Thyroid gland (tissue), 4 donors: Measurements from ENCODE around the gene MYO5C.

Experiments used
- CTCF ChIP-seq, 6 experiments: fragments of 200-600 bp in 3 of 6; fragments of 450-650 bp in 3 of 6; sonication (generic) in 3 of 6; IDR thresholded peaks; one replicate each; pipeline ENCODE4 v1.5.1; 2016 to 2019; ENCODE audit warnings: antibody characterized with exemption in 6 of 6, mild to moderate bottlenecking in 2 of 6, inconsistent platforms in 1 of 6, moderate library complexity in 1 of 6
- POLR2A ChIP-seq, 2 donors: fragments of 450-650 bp; IDR thresholded peaks; one replicate each; pipeline ENCODE4 v1.6.1; 2017; ENCODE audit warnings: antibody characterized with exemption in 2 of 2, mild to moderate bottlenecking in 2 of 2, moderate library complexity in 1 of 2

- TF ChIP-seq CTCF (IDR thresholded peaks at IDR 0.05): no peak
- TF ChIP-seq POLR2A (IDR thresholded peaks at IDR 0.05): no peak
Measured at GRCh38 chr15:52238149-52238548, 57.5 kb downstream of the MYO5C start.
